A549 (cell line): ENCODE data around the gene MAGEF1.

Experiments
- CEBPB ChIP-seq, 2 experiments: fragments of >200 bp in 1 of 2; sonication (Bioruptor Twin) in 1 of 2; formaldehyde crosslinking in 1 of 2; IDR thresholded peaks; 2 replicates each; pipeline ENCODE4 v1.6.1; 2012 to 2016
- CHD2 ChIP-seq: fragments of 150-350 bp; IDR thresholded peaks from 2 replicates; pipeline ENCODE4 v1.6.1; 2014; ENCODE audit warnings: low read length; ENCODE audit not compliant: partially characterized antibody
- CHD4 ChIP-seq: fragments of 200-600 bp; sonication (generic); IDR thresholded peaks from 2 replicates; pipeline ENCODE4 v1.6.1; 2016; ENCODE audit warnings: antibody characterized with exemption, mild to moderate bottlenecking, borderline replicate concordance
- EP300 ChIP-seq, 2 experiments: fragments of >200 bp; sonication (Bioruptor Twin); formaldehyde crosslinking; IDR thresholded peaks; 2 replicates in 1 of 2; 3 replicates in 1 of 2; pipeline ENCODE4 v1.6.1; 2016 to 2017
- ESRRA ChIP-seq: fragments of 150-350 bp; IDR thresholded peaks from 2 replicates; pipeline ENCODE4 v1.6.1; 2014; ENCODE audit warnings: mild to moderate bottlenecking, low read length, borderline replicate concordance
- KDM5A ChIP-seq: fragments of 200-600 bp; sonication (generic); IDR thresholded peaks from 2 replicates; pipeline ENCODE4 v1.6.1; 2016; ENCODE audit warnings: antibody characterized with exemption, mild to moderate bottlenecking
- POLR2A ChIP-seq: IDR thresholded peaks from 2 replicates; pipeline ENCODE4 v1.6.1; 2012; ENCODE audit warnings: mild to moderate bottlenecking, low read length
- RAD21 ChIP-seq, 2 experiments: fragments of >200 bp in 1 of 2; sonication (Bioruptor Twin) in 1 of 2; formaldehyde crosslinking in 1 of 2; IDR thresholded peaks in 1 of 2; conservative IDR thresholded peaks in 1 of 2; 2 replicates in 1 of 2; 3 replicates in 1 of 2; pipeline ENCODE4 v1.6.1; 2012 to 2018; ENCODE audit warnings: inconsistent platforms in 1 of 2
- RCOR1 ChIP-seq: fragments of 150-350 bp; IDR thresholded peaks from 2 replicates; pipeline ENCODE4 v1.6.1; 2014; ENCODE audit warnings: antibody characterized with exemption, low read length, low read depth
- ZFP36 ChIP-seq: fragments of 450-650 bp; IDR thresholded peaks from 2 replicates; pipeline ENCODE4 v1.6.1; 2014; ENCODE audit warnings: borderline replicate concordance; ENCODE audit not compliant: partially characterized antibody
- TF ChIP-seq, protein P1 (sequence below): fragments of 200-600 bp; sonication (generic); IDR thresholded peaks from 2 replicates; pipeline ENCODE4 v1.6.1; 2016; ENCODE audit warnings: antibody characterized with exemption, mild to moderate bottlenecking, moderate library complexity
- TF ChIP-seq, protein P2 (sequence below): fragments of >200 bp; sonication (Bioruptor Twin); formaldehyde crosslinking; IDR thresholded peaks from 3 replicates; pipeline ENCODE4 v1.5.1; 2016
- TF ChIP-seq, protein P3 (sequence below): fragments of 250-450 bp; sonication (Bioruptor Pico); IDR thresholded peaks from 2 replicates; pipeline ENCODE4 v1.5.0; 2021; ENCODE audit warnings: mild to moderate bottlenecking, moderate library complexity, borderline replicate concordance

DNA sequence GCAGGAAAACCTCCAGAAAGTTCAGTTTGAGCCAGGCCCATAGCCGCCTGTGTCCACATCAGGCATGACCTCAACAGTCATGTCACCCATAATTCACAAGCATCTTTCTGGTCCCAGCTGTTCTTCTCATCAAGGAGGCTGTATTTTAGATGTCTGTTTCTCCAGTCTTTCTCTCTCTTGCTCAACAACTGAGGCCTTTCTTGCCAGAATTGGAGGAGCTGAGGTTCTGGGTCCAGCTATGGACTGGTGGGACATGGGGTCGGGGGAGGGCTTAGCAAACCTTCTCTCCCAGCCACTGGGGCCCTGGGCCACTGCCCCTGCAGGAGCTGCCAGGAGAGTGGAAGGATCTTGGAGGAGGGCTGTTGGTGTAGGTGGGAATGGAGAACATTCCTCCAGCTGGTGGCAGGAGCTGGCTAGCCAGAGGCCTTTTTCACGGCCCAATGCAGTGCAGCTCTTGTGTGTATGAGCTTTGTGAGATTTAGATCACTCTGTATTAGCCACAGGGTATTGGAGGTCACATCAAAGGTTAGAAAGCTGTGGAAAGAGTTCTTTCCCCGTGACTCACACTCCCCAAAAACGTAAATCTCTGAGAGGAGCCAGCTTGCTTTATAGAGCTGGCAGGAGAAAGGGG is 23.5 kb downstream of the MAGEF1 start:
- TF ChIP-seq CEBPB (IDR thresholded peaks at IDR 0.05): no peak
- TF ChIP-seq, protein P1, sequence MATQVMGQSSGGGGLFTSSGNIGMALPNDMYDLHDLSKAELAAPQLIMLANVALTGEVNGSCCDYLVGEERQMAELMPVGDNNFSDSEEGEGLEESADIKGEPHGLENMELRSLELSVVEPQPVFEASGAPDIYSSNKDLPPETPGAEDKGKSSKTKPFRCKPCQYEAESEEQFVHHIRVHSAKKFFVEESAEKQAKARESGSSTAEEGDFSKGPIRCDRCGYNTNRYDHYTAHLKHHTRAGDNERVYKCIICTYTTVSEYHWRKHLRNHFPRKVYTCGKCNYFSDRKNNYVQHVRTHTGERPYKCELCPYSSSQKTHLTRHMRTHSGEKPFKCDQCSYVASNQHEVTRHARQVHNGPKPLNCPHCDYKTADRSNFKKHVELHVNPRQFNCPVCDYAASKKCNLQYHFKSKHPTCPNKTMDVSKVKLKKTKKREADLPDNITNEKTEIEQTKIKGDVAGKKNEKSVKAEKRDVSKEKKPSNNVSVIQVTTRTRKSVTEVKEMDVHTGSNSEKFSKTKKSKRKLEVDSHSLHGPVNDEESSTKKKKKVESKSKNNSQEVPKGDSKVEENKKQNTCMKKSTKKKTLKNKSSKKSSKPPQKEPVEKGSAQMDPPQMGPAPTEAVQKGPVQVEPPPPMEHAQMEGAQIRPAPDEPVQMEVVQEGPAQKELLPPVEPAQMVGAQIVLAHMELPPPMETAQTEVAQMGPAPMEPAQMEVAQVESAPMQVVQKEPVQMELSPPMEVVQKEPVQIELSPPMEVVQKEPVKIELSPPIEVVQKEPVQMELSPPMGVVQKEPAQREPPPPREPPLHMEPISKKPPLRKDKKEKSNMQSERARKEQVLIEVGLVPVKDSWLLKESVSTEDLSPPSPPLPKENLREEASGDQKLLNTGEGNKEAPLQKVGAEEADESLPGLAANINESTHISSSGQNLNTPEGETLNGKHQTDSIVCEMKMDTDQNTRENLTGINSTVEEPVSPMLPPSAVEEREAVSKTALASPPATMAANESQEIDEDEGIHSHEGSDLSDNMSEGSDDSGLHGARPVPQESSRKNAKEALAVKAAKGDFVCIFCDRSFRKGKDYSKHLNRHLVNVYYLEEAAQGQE: no peak
- no peak for TF ChIP-seq ESRRA
- TF ChIP-seq, protein P2, sequence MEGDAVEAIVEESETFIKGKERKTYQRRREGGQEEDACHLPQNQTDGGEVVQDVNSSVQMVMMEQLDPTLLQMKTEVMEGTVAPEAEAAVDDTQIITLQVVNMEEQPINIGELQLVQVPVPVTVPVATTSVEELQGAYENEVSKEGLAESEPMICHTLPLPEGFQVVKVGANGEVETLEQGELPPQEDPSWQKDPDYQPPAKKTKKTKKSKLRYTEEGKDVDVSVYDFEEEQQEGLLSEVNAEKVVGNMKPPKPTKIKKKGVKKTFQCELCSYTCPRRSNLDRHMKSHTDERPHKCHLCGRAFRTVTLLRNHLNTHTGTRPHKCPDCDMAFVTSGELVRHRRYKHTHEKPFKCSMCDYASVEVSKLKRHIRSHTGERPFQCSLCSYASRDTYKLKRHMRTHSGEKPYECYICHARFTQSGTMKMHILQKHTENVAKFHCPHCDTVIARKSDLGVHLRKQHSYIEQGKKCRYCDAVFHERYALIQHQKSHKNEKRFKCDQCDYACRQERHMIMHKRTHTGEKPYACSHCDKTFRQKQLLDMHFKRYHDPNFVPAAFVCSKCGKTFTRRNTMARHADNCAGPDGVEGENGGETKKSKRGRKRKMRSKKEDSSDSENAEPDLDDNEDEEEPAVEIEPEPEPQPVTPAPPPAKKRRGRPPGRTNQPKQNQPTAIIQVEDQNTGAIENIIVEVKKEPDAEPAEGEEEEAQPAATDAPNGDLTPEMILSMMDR: no peak
- TF ChIP-seq RAD21 (conservative IDR thresholded peaks at IDR 0.05 in 1 of 2, IDR thresholded peaks at IDR 0.05 in 1 of 2): no peak
- TF ChIP-seq, protein P3, sequence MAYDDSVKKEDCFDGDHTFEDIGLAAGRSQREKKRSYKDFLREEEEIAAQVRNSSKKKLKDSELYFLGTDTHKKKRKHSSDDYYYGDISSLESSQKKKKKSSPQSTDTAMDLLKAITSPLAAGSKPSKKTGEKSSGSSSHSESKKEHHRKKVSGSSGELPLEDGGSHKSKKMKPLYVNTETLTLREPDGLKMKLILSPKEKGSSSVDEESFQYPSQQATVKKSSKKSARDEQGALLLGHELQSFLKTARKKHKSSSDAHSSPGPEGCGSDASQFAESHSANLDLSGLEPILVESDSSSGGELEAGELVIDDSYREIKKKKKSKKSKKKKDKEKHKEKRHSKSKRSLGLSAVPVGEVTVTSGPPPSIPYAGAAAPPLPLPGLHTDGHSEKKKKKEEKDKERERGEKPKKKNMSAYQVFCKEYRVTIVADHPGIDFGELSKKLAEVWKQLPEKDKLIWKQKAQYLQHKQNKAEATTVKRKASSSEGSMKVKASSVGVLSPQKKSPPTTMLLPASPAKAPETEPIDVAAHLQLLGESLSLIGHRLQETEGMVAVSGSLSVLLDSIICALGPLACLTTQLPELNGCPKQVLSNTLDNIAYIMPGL (CRISPR knock-in tag): no peak
- TF ChIP-seq POLR2A: no peak
- no peak for TF ChIP-seq CHD4
- no peak for TF ChIP-seq EP300 (IDR thresholded peaks at IDR 0.05)
- no peak for TF ChIP-seq RCOR1
- TF ChIP-seq ZFP36: no peak
- TF ChIP-seq CHD2: no peak
- TF ChIP-seq KDM5A: no peak
